GM23338 (cell line): Measurements from ENCODE around the gene CPNE6. TPM values are rescaled to one million over a fixed set of nuclear protein-coding genes. Genes with fewer than 3 reads are reported as not detected.

Source experiments
- ATAC-seq: fragments of 200-7000 bp; cut with Tn5 transposase; 3 replicates; pipeline ENCODE4 v1.9.1; 2020
- DNase-seq: peaks from one replicate; pipeline ENCODE4 v3.0.0-alpha.2; 2015; ENCODE audit warnings: low spot score
- H2AFZ ChIP-seq: fragments of 200-600 bp; sonication (generic); 2 replicates; pipeline ENCODE4 v1.8.0; 2016; ENCODE audit warnings: antibody characterized with exemption, mild to moderate bottlenecking, moderate library complexity
- H3F3A ChIP-seq: fragments of 200-600 bp; sonication (generic); replicated peaks from 2 replicates; pipeline ENCODE4 v1.8.0; 2017; ENCODE audit warnings: antibody characterized with exemption, mixed run types, low read depth
- H3K27ac ChIP-seq: fragments of 200-600 bp; sonication (generic); 2 replicates; pipeline ENCODE4 v1.6.1; 2016; ENCODE audit warnings: low read depth
- H3K27me3 ChIP-seq: fragments of 200-600 bp; sonication (generic); 2 replicates; pipeline ENCODE4 v1.8.0; 2016; ENCODE audit warnings: mild to moderate bottlenecking, mixed run types, moderate library complexity; ENCODE audit not compliant: insufficient read depth
- H3K36me3 ChIP-seq: fragments of 200-600 bp; sonication (generic); 2 replicates; pipeline ENCODE4 v1.8.0; 2016; ENCODE audit warnings: mild to moderate bottlenecking; ENCODE audit not compliant: insufficient read depth
- H3K4me1 ChIP-seq: fragments of 200-600 bp; sonication (generic); 2 replicates; pipeline ENCODE4 v1.8.0; 2016; ENCODE audit warnings: mild to moderate bottlenecking, moderate library complexity; ENCODE audit not compliant: insufficient read depth
- H3K4me2 ChIP-seq: fragments of 200-600 bp; sonication (generic); 2 replicates; pipeline ENCODE4 v1.7.1; 2017; ENCODE audit warnings: mixed run types
- H3K4me3 ChIP-seq: fragments of 200-600 bp; sonication (generic); 2 replicates; pipeline ENCODE4 v1.6.1; 2016; ENCODE audit warnings: mixed run types
- H3K79me2 ChIP-seq: fragments of 200-600 bp; sonication (generic); replicated peaks from 2 replicates; pipeline ENCODE4 v1.8.0; 2017; ENCODE audit warnings: mild to moderate bottlenecking; ENCODE audit not compliant: insufficient read depth
- H3K9me2 ChIP-seq: fragments of 200-600 bp; sonication (generic); 2 replicates; pipeline ENCODE4 v1.8.0; 2017; ENCODE audit not compliant: insufficient read depth
- H4K20me1 ChIP-seq: fragments of 200-600 bp; sonication (generic); replicated peaks from 2 replicates; pipeline ENCODE4 v1.8.0; 2017; ENCODE audit warnings: mild to moderate bottlenecking; ENCODE audit not compliant: insufficient read depth
- H3K27ac Mint-ChIP-seq: 2 replicates; pipeline ENCODE4 v1.8.0; 2020; ENCODE audit warnings: inconsistent platforms, mild to moderate bottlenecking, moderate library complexity, mixed read lengths
- H3K27me3 Mint-ChIP-seq: 3 replicates; pipeline ENCODE4 v1.8.0; 2022; ENCODE audit warnings: low read depth, mild to moderate bottlenecking, moderate library complexity, mixed read lengths, inconsistent platforms; ENCODE audit not compliant: insufficient read depth, poor library complexity
- H3K36me3 Mint-ChIP-seq: 3 replicates; pipeline ENCODE4 v1.8.0; 2021; ENCODE audit warnings: low read depth, mild to moderate bottlenecking, inconsistent platforms, moderate library complexity, mixed read lengths
- H3K4me1 Mint-ChIP-seq: 3 replicates; pipeline ENCODE4 v1.8.0; 2020; ENCODE audit warnings: mild to moderate bottlenecking, inconsistent platforms, mixed read lengths
- H3K4me3 Mint-ChIP-seq: 3 replicates; pipeline ENCODE4 v1.8.0; 2021; ENCODE audit warnings: moderate library complexity, mild to moderate bottlenecking, inconsistent platforms, mixed read lengths
- H3K9me3 Mint-ChIP-seq: 3 replicates; pipeline ENCODE4 v1.8.0; 2020; ENCODE audit warnings: moderate library complexity, mild to moderate bottlenecking, inconsistent platforms, mixed read lengths
- CREB1 ChIP-seq: fragments of 250-450 bp; sonication (Bioruptor Pico); IDR thresholded peaks from 2 replicates; pipeline ENCODE4 v1.5.0; 2020; ENCODE audit warnings: low read depth, mild to moderate bottlenecking, moderate library complexity
- CTCF ChIP-seq, 2 experiments: fragments of 200-600 bp in 1 of 2; sonication (generic) in 1 of 2; conservative IDR thresholded peaks; 2 replicates each; pipeline versions ENCODE4 v1.5.1 to v1.6.1; 2016 to 2017; ENCODE audit warnings: antibody characterized with exemption in 2 of 2, low read depth in 2 of 2, mild to moderate bottlenecking in 2 of 2, moderate library complexity in 1 of 2
- ETS1 ChIP-seq: IDR thresholded peaks from 2 replicates; pipeline ENCODE4 v1.6.1; 2016; ENCODE audit warnings: antibody characterized with exemption
- EZH2 ChIP-seq: fragments of 200-600 bp; sonication (generic); IDR thresholded peaks from one replicate; pipeline ENCODE4 v1.8.0; 2017; ENCODE audit warnings: antibody characterized with exemption, mild to moderate bottlenecking, low read depth; ENCODE audit not compliant: unreplicated experiment
- EZH2phosphoT487 ChIP-seq: fragments of 200-600 bp; sonication (generic); IDR thresholded peaks from one replicate; pipeline ENCODE4 v1.8.1; 2018; ENCODE audit warnings: antibody characterized with exemption; ENCODE audit not compliant: unreplicated experiment
- JUNB ChIP-seq: IDR thresholded peaks from one replicate; pipeline ENCODE4 v1.6.1; 2016; ENCODE audit warnings: antibody characterized with exemption; ENCODE audit not compliant: unreplicated experiment
- NANOG ChIP-seq: IDR thresholded peaks from 2 replicates; pipeline ENCODE4 v1.6.1; 2016; ENCODE audit warnings: antibody characterized with exemption, borderline replicate concordance
- POLR2AphosphoS5 ChIP-seq: IDR thresholded peaks from 2 replicates; pipeline ENCODE4 v1.6.1; 2016; ENCODE audit warnings: antibody characterized with exemption, low read depth
- STAT1 ChIP-seq: IDR thresholded peaks from one replicate; pipeline ENCODE4 v1.6.1; 2016; ENCODE audit warnings: antibody characterized with exemption; ENCODE audit not compliant: unreplicated experiment
- ZNF114 ChIP-seq: fragments of 250-450 bp; sonication (Bioruptor Pico); IDR thresholded peaks from 2 replicates; pipeline ENCODE4 v1.5.0; 2020; ENCODE audit warnings: mild to moderate bottlenecking, moderate library complexity
- ZNF331 ChIP-seq: fragments of 250-450 bp; sonication (Bioruptor Pico); IDR thresholded peaks from 2 replicates; pipeline ENCODE4 v1.5.0; 2020; ENCODE audit warnings: low read depth, mild to moderate bottlenecking, moderate library complexity
- ZNF462 ChIP-seq: fragments of 250-450 bp; sonication (Bioruptor Pico); IDR thresholded peaks from 2 replicates; pipeline ENCODE4 v1.5.0; 2020; ENCODE audit warnings: mild to moderate bottlenecking, moderate library complexity
- polyA plus RNA-seq: library from polyadenylated mRNA; unstranded; fragments of >200 nt; fragmentation: Nextera tagmentation; extraction: Ambion mirVana; gene quantifications from 2 replicates; pipeline ENCODE4 v1.2.1, GENCODE V29; 2016
- total RNA-seq: library from RNA; depleted of rRNA; stranded (reverse); fragments of >200 nt; shearing (Covaris generic); gene quantifications from 2 replicates; pipeline ENCODE4 v1.2.3, GENCODE V29; 2014

The CPNE6 gene
- total and polyA plus RNA-seq, 2 experiments from 2014 or later, result 0.16 TPM; not detected in 1

- TF ChIP-seq ETS1 (no peak), EZH2 (no peak), EZH2phosphoT487 (no peak), CTCF (conservative IDR thresholded peaks at IDR 0.05; ENCODE audit: low read depth in 2 of 2) (no peak), NANOG (no peak), STAT1 (no peak), CREB1 (CRISPR knock-in tag) (no peak), ZNF114 (CRISPR knock-in tag) (no peak), POLR2AphosphoS5 (no peak)
These were observed 1.8 kb downstream of the CPNE6 start (continued) for GRCh38 chr14:24072881-24073877.

- H3K27me3 ChIP-seq, result no peaks in the 10 kb centered on the region
- TF ChIP-seq POLR2AphosphoS5, result no peak
- no peak for TF ChIP-seq CREB1 (CRISPR knock-in tag)
- TF ChIP-seq NANOG, result no peak
- no peak for TF ChIP-seq STAT1
- no peak for TF ChIP-seq ZNF331
- TF ChIP-seq JUNB, result no peak
- TF ChIP-seq ZNF462 (CRISPR knock-in tag), result no peak
These were observed 3.5 kb downstream of the CPNE6 start for GRCh38 chr14:24074625-24075484.

More at GRCh38 chr14:24074625-24075484, 3.5 kb downstream of the CPNE6 start:
- H3K9me3 Mint-ChIP-seq, result no peaks in the 10 kb centered on the region
- no peak overlapping the region for H3K4me2 ChIP-seq
- H3K4me1 Mint-ChIP-seq, result peaks cover 27% of the 10 kb centered on the region
- DNase-seq (no peak), ATAC-seq (no peak)
- no peaks in the 10 kb centered on the region; the same call in 2 of the 3 replicates for H3K36me3 Mint-ChIP-seq
- H3K79me2 ChIP-seq, result no peaks in the 10 kb centered on the region
- H3K27ac Mint-ChIP-seq, result no peak overlapping the region
- no peaks in the 10 kb centered on the region for H3K9me2 ChIP-seq
- no peaks in the 10 kb centered on the region for H3K36me3 ChIP-seq
- peaks cover 20% of the 10 kb centered on the region for H3K27me3 Mint-ChIP-seq
- H3K4me3 ChIP-seq, result no peak overlapping the region
- no peak overlapping the region for H3K4me3 Mint-ChIP-seq
- 0 out of 2 replicates have a peak, but pooled peaks cover 4% of the 10 kb centered on the region for H3F3A ChIP-seq
- no peak overlapping the region for H2AFZ ChIP-seq
- no peak overlapping the region for H3K27ac ChIP-seq
- no peaks in the 10 kb centered on the region for H4K20me1 ChIP-seq
- H3K4me1 ChIP-seq, result peaks cover 6% of the 10 kb centered on the region; the same call in 1 of the 2 replicates
